GM21528 (cell line): ENCODE data around the gene HSD17B4.

Experiments
- ATAC-seq: cut with Tn5 transposase; IDR thresholded peaks from one replicate; pipeline ENCODE4 v1.9.1; 2021; ENCODE audit warnings: mild to moderate bottlenecking, moderate library complexity; ENCODE audit not compliant: unreplicated experiment, low FRiP score

HSD17B4 gene

DNA sequence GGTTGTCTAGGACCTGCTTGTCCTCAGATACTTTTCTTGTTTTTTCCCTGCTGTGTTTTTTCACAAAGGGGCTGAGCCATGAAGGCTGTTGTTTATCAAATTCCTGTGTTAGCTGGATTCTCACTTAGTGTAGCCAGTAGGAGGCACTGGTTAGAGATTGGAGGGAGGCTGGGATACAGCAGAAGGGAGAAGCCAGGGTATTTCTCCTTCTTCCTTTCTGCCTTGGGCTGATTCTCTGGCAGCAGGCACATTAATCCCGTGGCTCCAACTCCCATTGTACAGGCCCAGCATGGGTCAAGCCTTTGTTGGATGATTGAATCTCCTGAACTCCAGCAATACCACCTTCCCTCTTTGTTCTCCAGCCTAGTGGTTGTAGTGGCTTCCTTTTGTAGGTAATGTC, 130.7 kb downstream of the HSD17B4 start:
- ATAC-seq = no peak

DNA sequence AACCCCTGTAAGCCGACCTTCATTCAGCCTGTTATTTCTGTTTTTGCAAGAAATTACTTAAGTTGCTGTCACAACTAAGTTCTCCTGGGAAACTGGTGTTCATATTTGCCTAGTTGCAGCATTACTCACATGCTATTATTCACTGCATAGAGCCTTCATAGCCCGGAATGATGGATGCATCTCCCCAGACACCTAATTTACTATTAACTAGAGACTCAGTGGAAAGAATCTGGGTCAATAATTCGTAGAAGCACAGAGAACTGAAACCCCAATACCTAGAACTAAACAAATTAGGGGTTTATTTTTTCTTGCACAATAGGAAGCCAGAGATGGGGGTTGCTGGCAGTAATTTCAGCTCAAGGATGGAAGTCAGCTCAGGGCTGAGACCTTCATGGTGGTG, 131.4 kb downstream of the HSD17B4 start:
- peak; percentile 95 for ATAC-seq
